IPS-11a (cell line): ENCODE data around the gene FBXO5.
"Not testable (repeated sequence)": the region's sequence is repeated elsewhere in the genome, so short reads cannot be mapped to it uniquely, and the experiment has no call there.

Source experiments
- H3K4me3 ChIP-seq: one replicate; pipeline ENCODE4 v1.5.1; 2013; ENCODE audit warnings: low read depth, low read length, control low read depth

FBXO5 gene

DNA sequence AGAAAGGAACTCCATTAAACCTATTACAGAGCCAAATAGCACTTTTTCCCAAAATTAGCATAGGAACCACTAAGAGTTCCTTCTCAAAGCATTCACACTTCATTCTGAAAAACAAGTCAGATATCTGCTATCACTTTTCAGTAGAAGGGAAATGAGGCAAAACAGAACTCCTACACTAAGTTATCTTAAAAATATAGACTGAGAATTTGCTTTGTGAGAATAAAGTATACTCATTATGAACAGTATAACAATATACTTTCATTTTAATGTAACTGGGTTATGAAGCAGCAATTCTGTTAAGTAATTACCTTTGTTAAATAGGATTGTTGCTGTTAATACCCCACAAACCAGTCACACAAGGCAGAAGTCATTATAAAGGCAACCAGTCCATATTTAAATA is 11.0 kb upstream of the FBXO5 start:
- H3K4me3 ChIP-seq = no peak overlapping the region

DNA sequence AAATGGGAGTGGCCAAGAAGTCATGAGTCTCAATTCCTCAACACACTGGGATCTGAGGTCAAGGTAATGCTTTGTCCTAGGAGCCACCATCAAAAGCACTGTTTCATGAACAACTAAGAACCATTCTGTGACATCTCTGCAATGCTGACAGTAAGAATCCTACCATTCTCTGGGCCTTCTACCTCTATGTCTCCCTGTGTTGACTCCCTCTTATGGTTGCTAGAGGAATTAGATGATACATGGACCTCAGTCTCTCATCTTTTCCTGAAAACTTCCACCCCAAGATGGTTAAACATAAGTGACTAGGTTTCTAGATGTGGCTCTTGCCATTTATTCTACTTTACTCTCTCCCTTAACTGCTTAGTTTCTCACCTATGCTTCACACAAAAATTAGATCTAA is 10.6 kb upstream of the FBXO5 start:
- H3K4me3 ChIP-seq = no peak overlapping the region

DNA sequence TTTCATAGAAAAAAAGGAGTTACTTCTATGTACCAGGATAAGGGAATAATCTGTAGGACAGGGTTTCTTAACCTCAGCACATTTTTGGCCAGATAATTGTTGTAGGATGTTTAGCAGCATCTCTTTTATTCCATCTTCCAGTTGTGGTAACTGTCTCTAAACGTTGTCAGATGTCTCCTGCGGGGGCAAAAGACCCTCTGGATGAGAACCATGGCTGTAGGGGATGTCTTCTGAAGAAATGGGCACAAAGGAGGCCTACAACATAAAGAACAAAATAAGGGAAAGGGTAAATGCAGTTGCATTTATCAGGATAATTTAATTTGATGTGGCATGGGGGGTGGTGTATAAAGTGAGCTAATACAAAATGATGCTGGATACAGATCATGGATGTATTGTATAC is 4.1 kb upstream of the FBXO5 start:
- H3K4me3 ChIP-seq = no peak overlapping the region

DNA sequence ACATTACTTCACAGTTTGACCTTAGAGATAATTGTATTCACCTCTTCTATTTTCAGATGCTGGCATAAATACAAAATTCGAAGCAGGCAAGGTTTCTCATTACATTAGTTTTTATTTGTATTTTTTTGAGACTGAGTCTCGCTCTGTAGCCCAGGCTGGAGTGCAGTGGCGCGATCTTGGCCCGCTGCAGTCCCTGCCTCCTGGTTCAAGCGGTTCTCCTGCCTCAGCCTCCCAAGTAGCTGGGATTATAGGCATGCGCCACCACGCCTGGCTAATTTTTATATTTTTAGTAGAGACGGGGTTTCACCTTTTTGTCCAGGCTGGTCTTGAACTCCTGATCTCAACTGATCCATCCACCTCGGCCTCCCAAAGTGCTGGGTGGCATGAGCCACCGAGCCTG is 2.5 kb upstream of the FBXO5 start:
- peak overlapping the region; percentile 1 for H3K4me3 ChIP-seq

DNA sequence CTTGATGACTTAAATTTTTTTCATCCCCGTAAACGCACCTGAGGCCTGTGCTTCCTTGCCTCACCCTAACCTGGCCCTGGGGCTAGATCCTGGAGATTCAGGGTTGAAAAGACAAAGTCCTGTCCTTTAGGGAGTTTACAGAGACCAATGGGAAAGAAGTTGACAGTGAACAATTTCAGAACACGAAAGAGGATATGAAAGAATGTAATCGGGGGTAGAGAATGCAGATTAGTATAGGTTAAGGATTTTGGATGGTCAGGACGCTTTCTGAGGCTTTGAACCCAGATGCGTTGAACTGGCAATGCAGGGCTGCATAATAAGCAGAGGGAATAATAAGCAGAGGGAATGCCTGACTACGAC is 1.7 kb upstream of the FBXO5 start:
- H3K4me3 ChIP-seq = peak overlapping the region; percentile 85

DNA sequence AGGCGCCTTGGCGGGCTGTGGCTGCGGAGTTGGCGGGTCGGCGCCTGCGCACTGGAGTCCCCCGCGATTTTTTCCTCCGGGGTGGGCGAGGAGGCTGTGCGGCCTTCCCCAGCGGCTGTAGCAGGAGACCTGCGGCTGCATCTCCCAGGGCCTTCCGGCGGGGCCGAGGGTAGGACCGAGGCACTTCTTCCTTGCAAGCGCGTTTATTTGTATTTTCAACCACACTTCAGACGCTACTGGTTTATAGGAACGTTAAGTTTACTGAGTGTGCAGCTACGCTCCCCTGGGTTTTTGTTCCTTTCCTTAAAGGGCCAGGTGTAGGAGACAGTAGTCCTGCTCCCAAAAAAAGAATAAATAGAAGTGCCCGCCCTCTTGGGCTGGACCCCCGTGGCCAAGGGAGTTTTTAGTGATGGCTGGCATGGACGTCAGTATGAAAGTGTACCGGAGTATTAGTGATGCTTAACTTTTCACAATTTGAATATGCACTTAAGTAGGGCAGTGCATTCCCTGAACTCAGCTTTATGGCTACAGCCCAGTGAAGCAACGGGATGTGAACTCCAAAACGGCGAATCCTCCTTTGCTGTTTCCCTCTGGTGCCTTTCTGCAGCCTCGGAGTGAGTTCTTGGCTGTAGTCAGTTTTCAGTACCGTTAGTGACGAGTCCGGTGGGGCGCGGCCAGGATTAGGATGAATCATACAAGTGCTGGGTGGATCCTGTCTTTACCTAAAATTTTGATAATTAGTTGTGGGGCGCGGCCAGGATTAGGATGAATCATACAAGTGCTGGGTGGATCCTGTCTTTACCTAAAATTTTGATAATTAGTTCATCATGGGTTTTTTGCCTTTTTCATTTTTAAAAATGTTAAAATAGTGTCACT is 1.0 kb upstream of the FBXO5 start:
- H3K4me3 ChIP-seq = peak overlapping the region; percentile 85

DNA sequence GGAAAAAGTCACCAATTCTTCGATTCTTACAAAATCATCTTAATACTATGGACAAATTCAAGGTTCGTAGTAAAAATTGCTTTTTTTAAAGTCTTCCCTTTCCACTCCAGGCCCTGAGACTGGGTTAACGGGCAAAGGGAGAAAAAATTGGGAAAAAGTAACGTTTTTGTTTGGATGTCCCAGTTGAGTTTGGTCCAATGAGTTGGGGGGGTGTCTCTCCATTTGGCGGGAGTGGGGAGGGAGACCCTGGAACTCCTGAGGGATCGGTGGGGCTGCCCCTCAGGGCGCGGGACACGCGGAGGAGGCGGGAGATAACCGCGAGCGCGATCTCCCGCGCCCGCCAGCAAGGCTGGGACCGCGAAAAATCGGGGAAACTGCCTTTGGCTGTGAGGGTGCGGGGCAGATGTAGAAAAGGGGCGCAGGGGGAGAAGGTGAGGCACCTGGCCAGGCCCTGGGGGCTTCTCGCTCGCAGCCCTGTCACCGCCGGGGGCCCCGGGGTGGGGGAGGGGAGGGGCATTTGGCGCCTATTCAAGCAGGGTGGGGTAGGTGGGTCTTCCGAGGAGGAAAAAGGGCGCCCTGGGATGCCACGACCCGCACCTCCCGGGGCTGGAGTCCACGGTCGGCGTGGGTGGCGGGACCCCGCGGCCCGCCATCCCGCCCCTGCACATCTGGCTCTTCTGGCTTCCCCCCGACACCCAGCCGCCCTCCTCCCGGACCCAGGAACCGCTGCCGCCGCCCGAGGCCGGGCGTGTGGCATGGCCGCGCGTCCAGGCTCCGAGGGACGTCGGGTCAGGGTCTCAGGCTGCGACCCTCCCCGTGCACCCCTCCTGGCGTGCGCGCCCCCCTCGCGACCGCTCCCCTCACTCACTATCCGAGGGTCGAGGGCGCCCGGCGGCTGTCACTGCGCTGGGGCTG is 595 bp downstream of the FBXO5 start:
- H3K4me3 ChIP-seq = peak overlapping the region; percentile 75

DNA sequence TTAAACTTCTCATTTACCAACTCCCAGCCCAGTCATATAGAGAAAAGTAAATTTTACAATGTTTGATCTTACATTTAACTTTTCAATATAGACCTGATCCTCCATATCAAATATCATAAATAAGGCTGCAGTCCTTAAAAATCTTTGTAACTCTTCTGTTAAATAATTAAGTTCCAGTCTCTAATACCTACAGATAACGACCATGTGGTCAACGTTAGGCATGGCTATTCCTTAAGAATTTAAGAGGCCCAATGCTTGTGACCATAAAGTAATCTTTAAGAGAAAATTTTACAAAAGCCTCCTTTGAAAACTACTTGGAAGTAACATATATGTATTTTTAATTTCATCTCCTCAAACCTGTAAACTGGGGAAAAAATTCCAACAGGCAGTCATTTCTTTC is 1.6 kb downstream of the FBXO5 start:
- H3K4me3 ChIP-seq = peak overlapping the region; percentile 75

DNA sequence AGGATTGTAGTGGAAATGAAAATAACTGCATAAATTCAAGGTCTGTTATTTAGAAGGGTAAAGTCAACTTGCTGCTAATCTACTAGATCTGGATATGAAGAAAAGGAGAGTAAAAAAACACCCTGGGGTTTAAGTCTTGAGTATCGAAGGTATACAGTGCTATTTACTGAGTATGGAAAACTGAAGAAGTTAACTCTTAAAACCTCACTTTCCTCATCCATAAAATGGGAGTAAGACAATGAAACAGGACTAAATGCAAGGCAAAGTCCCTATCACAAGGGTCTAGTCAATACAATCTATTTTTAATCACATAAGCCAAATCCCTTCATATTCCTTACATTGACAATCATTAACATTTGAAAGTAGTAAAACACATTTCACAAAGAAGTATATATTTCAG is 2.2 kb downstream of the FBXO5 start:
- peak overlapping the region; percentile 75 for H3K4me3 ChIP-seq

DNA sequence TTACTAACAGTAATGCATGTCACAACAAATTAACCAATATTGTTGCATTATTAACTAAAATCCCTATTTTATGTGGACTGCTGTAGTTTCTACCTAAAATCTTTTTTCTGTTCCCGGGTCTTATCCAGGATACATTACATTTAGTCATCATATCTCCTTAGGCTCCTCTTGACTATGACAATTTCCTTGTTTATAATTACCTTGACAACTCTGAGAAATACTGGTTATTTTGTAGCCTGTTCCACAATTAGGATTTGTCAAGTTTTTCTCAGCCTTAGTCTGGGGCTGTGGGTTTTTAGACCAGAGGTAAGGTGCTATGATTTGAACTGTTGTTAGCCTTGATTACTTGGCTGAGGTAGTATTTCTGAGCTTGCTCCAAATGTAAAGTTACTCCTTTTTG is 3.7 kb downstream of the FBXO5 start:
- H3K4me3 ChIP-seq = no peak overlapping the region

DNA sequence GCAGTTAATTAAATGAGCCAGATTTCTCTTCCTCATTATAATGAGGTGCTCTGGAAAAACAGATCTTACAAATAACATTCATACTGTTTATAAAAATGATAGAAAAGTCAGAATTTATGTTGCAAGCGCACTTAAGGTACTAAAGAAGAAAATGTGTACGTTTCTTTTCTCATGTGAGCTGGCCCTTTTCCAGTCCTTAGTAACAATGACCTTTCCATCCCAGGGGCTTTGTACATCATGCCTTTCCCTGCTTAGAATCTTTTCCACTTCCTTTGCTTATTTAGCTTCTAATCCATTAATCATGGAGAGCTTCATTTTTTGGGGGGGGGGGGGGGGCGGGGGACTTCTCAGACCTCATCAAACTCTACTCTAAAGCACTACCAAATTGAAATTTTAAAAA is 4.8 kb downstream of the FBXO5 start:
- no peak overlapping the region for H3K4me3 ChIP-seq

DNA sequence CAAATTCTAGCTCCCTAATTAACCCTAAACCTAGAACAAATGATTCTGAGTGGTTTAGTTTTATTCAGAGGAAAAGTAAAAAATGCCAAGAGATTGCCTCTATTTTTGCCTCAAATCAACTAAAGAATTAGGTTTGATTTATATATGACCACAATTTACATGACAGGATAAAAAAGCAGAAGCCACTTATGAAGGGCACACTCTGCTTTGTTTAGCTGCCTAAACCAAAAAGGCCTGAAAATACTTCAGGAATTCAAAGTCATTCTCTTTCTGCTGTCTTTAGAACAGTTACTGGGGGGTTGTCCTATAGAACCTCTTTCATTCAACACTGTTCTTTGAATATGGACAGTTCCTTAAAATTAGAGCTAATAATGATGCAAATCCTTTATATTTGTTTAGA is 5.3 kb downstream of the FBXO5 start:
- no peak overlapping the region for H3K4me3 ChIP-seq

DNA sequence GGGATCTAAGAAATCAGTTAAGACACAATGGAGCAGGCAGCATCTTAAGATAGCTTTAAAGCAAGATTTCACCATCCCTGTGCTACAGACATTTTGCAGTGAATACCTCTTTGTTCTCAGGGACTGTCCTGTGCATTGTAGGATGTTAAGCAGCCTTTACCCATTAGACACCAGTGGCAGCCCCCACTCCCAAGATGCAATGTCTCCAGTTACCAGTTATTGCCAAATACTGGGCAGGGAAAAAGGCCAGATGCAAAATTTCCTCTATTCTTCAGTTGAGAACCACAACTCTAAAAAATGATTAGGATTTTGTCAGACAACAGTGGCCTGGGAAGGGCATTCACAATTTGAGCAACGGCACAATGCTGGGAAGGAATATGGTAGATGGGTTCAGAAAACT is 6.1 kb downstream of the FBXO5 start:
- no peak overlapping the region for H3K4me3 ChIP-seq

DNA sequence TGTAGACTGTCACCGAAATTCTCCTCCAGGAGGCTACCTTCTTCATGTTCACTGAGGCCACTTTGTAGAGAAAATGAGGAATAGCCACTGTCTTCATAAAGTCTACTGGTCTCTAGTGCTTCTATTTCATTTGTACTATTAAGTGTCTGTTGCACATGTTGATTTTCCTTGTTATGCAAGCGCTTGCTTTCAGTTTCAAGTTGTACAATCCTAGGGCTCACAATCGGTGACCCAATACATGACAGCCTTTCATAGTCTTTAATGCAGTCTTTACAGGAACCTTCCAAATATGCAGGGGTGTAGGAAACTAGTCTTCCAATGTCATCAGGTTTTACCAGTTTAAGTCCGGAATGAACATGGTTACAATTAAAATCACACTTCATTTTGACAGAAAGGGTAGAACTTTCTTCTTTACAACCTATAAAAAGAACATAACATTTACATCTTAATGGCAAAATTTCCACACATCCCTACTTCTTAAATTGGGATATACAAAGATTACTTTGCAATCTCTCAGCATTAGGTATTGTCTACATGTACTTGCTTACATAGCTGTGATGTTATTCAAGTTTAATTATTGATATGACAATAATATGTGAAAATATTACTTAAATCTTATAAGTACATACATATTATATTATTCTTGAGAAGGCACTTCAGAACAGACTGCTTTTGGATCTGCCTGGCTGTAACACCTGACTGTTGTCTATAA is 7.5 kb downstream of the FBXO5 start:
- no peak overlapping the region for H3K4me3 ChIP-seq

DNA sequence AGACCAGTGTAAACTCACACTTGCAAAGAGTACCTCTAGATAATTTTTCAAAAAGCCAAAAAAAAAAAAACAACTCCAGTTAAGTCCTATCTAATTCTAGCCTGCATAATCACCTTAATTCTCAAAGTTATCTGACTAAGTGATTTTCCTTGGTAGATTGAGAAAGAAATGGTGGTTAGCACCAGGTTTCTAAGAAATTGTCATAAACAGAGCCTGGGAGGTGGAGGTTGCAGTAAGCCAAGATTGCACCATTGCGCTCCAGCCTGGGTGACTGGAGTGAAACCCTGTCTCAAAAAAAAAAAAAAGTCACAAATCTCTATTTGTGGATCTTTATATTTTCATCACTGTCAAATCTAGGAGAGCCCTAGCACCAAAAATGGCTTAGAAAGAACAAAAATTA is 8.9 kb downstream of the FBXO5 start:
- no peak overlapping the region for H3K4me3 ChIP-seq

DNA sequence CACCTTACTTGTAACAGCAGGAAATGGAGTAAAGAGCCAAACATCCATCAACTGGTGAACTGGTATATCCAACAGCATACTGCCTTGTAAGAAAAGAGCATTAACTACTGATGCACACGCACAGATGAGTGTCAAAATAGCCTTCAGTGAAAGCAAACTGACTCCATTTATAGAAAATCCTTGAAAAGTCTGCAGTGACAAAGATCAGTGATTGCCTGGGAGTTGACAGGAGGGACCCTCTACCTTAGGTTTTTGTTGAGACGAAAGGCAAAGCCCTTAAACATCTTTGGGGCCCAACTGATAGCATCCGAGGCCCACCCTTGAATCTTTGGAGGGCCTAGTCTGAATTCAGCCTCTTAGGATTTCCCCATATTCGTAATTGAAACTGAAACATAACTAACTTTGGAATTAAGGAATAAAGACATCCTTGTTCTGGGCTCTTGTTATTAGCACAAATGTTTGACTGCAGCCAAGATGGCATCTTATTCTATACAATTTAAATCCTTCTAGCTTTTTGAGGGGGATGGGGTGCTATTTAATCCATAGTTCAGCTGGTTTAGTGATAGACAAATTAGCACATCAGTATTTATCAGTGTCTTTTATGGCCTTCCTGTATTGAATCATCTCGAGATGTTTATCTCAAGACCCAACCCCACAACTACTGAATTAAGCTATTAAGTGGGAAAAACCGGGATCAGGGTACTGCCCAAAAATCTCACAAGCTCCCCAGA is 13.0 kb downstream of the FBXO5 start:
- no peak overlapping the region for H3K4me3 ChIP-seq

DNA sequence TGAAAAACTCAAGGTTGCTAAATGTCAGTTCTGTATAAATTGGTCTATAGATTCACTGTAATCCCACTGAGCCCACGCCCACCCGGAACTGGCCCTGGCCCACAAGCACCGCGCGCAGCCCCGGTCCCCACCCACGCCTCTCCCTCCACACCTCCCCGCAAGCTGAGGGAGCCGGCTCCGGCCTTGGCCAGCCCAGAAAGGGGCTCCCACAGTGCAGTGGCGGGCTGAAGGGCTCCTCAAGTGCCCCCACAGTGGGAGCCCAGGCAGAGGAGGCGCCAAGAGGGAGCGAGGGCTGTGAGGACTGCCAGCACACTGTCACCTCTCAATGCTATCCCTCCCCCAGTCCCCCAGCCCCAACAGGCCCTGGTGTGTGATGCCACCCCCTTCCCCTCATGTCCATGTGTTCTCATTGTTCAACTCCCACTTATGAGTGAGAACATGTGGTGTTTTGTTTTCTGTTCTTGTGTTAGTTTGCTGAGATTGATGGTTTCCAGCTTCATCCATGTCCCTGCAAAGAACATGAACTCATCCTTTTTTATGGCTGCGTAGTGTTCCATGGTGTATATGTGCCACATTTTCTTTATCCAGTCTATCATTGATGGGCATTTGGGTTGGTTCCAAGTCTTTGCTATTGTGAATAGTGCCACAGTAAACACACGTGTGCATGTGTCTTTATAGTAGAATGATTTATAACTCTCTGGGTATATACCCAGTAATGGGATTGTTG is 16.5 kb downstream of the FBXO5 start:
- H3K4me3 ChIP-seq = not testable (repeated sequence)

DNA sequence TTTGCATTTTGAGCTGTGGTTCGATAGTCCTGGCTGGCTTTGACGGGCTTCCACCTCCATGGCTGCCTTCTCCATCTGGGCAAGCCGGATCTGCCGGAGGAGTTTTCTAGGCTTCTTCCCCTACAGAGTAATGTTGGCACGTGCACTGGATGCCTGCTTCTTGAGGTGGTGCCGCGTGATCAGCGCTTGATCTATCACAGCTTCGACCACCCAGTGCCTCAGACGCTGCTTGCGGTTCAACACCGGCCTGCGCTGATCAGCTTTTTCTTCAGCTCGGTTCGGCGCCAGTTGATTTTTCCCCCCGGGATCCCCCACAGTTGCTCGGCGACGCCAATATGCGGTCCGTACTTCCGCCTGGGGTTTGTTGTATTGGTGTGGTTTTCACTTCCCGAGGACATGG is 23.5 kb downstream of the FBXO5 start:
- no peak overlapping the region for H3K4me3 ChIP-seq

DNA sequence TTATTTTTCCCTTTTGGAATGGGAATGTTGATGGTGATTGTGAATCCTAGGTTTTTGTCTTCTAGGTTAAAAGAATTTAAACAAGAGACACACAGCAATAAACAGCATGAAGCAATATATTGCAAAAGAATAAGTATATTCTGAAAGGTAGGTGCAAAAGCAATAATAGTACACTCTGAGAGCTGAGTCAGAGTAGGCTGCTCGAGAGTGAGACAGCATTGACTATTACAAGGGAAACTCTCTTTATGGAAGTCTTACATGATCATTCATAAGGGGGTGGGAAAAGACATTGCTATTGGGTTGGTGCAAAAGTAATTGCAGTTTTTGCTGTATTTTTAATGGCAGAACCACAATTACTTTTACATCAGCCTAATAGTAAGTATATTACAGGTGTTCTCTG is 25.0 kb downstream of the FBXO5 start:
- no peak overlapping the region for H3K4me3 ChIP-seq

DNA sequence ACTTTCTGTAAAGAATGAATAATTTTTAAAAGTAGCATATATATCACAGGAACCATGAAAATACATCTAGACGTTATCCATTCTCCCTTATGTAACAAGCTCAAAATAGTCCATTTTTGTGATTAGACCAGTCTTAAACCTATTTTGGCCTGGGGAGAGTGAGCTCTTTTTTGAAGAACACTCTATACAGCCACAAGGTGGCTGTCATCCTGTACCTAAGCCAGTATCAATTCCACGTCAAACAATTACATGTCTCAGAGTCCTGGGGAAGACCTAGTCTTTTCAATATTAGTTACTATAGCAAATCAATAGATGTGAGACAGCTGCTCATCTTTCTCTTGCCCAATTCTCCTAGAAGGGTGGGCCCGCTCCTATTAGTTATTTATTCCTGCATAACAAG is 28.4 kb downstream of the FBXO5 start:
- H3K4me3 ChIP-seq = no peak overlapping the region
